BJ (cell line): Measurements from ENCODE around the gene TTC27. TPM values are rescaled to one million over a fixed set of nuclear protein-coding genes. Genes with fewer than 3 reads are reported as not detected.

Source experiments
- CTCF ChIA-PET: fragments of 350-600 bp; formaldehyde crosslinking; extraction: SDS; loops from one replicate; lab custom pipeline; 2021; ENCODE audit warnings: antibody characterized with exemption, inconsistent platforms; lab: Yijun Ruan, JAX
- POLR2A ChIA-PET: fragments of 300-600 bp; sonication (Branson Sonifier 250); formaldehyde crosslinking; extraction: SDS; loops from one replicate; lab custom pipeline; 2021; ENCODE audit warnings: antibody characterized with exemption; lab: Charles Lee
- DNase-seq: peaks from one replicate; pipeline ENCODE4 v3.0.0-alpha.2; 2011; ENCODE audit warnings: low read depth
- H3K27me3 ChIP-seq: 2 replicates; pipeline ENCODE4 v1.6.0; 2011; ENCODE audit warnings: low read length; ENCODE audit not compliant: control insufficient read depth, insufficient read depth
- H3K36me3 ChIP-seq: 2 replicates; pipeline ENCODE4 v1.5.1; 2011; ENCODE audit warnings: low read length; ENCODE audit not compliant: control insufficient read depth, insufficient read depth
- H3K4me3 ChIP-seq: 2 replicates; pipeline ENCODE4 v1.5.1; 2011; ENCODE audit warnings: low read depth, mild to moderate bottlenecking, control low read depth, low read length
- polyA plus RNA-seq: library from polyadenylated mRNA; depleted of rRNA; stranded (reverse); fragments of >200 nt; gene quantifications from 2 replicates; pipeline ENCODE4 v1.2.3, GENCODE V29; 2011
- TF ChIP-seq, protein P1 (sequence below): IDR thresholded peaks from 2 replicates; pipeline ENCODE4 v1.5.1; 2011; ENCODE audit warnings: low read depth, mild to moderate bottlenecking, control low read depth, inconsistent platforms, low read length, moderate library complexity; ENCODE audit not compliant: insufficient read depth

Gene TTC27
- polyA plus RNA-seq, 1 experiment: 10.4 TPM

DNA sequence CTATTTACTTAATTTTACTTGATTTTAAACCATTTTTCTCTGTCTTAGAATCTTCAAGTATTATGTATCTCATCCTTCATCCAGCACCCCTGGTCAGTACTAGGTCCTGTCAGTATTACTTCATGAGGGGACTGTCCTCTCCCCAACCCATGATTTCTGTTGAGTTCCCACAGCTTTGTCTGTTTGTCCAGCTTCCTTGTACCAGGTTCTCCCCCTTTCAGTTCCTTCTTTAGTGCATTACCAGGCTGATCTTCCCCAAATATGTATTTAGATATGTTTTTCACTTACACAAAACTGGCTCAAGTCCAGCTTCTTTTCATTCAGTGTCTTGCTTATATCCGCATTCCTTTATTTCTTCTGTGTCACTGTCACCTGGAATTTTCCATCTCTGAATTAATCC is 13.8 kb upstream of the TTC27 start:
- Histone ChIP-seq H3K27me3 (no peaks in the 10 kb centered on the region), H3K36me3 (peaks cover 9% of the 10 kb centered on the region), H3K4me3 (no peak overlapping the region)
- DNase-seq: no peak
- TF ChIP-seq, protein P1, sequence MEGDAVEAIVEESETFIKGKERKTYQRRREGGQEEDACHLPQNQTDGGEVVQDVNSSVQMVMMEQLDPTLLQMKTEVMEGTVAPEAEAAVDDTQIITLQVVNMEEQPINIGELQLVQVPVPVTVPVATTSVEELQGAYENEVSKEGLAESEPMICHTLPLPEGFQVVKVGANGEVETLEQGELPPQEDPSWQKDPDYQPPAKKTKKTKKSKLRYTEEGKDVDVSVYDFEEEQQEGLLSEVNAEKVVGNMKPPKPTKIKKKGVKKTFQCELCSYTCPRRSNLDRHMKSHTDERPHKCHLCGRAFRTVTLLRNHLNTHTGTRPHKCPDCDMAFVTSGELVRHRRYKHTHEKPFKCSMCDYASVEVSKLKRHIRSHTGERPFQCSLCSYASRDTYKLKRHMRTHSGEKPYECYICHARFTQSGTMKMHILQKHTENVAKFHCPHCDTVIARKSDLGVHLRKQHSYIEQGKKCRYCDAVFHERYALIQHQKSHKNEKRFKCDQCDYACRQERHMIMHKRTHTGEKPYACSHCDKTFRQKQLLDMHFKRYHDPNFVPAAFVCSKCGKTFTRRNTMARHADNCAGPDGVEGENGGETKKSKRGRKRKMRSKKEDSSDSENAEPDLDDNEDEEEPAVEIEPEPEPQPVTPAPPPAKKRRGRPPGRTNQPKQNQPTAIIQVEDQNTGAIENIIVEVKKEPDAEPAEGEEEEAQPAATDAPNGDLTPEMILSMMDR: no peak
- CTCF ChIA-PET: interaction anchor here (0.6 to 0.9 kb wide), 4 partner anchors 10 to 144 kb away, joined by 3 to 7 read pairs (median 4); partner anchors contain the start of gene TTC27
- POLR2A ChIA-PET: interaction anchor here (0.6 kb wide), 1 partner anchor 40 kb away, joined by 3 read pairs; no protein-coding TSS in a partner anchor

DNA sequence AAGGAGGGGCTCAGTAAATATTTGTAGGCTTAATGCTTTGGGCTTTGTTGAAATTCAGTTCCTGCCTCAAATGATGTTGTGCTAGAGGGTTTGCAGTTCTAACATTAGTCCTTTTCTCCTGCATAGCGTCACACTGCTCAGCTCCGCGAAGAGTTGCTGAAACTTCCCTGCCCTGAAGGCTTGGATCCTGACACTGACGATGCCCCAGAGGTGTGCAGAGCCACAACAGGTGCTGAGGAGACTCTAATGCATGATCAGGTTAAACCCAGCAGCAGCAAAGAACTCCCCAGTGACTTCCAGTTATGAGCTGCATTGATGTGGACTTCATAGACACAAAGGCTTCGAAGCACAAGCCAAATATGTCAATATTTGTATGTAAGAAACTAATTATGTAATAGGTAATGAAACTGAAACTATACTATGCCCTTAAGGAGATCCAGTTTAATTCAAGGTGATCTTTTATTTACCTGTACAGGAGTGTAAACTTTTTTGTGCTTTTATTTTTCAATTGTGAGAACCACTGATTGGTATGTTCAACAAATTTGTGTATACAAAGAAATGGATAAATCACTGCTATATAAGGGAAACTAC is 10.2 kb upstream of the TTC27 start:
- POLR2A ChIA-PET: no interaction called here
- Histone ChIP-seq H3K27me3 (no peaks in the 10 kb centered on the region), H3K36me3 (peaks cover 13% of the 10 kb centered on the region), H3K4me3 (no peak overlapping the region)
- TF ChIP-seq, protein P1: no peak
- CTCF ChIA-PET: no interaction called here
- DNase-seq: no peak

DNA sequence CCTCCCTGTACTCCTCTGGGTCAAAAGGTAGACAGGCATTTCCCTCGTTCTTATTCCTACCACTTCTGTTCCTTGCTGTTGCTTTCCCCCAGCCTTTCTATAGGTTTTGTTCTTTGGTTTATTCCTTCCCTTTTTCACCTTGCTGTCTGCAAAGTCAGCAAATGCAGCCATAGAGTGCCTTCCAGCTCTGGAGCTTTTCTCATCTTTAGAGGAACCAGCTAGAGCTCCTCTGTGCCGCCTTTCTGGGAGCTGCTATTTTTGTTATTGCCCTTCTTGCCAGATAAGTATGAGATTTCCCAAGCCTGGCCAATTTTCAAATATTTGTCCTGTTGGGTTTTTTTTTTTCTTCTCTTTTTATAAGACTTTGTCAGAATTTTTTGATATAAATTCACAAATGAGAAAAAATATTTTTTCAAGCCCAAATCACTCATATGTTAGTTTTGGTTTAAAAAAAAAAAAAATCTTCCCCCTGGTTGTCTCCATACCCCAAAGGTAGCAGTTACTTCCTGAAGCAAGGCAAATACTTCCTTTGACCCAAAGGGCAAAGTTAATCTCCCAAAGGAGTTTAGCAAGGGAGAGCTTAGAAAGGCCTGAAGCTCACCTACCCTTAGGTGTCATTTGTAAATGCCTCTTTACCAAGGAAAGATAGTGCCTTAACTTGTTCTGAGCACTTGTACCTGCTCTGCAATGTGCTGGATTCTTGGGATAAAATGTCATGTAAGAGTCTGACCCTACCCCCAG is 5.1 kb upstream of the TTC27 start:
- DNase-seq: no peak
- Histone ChIP-seq H3K4me3 (no peak overlapping the region), H3K27me3 (no peaks in the 10 kb centered on the region), H3K36me3 (peaks cover 9% of the 10 kb centered on the region; the same call in 1 of the 2 replicates)
- TF ChIP-seq, protein P1: no peak
- POLR2A ChIA-PET: no interaction called here
- CTCF ChIA-PET: interaction anchor here (0.6 kb wide), 1 partner anchor 961 kb away, joined by 3 read pairs; no protein-coding TSS in a partner anchor

DNA sequence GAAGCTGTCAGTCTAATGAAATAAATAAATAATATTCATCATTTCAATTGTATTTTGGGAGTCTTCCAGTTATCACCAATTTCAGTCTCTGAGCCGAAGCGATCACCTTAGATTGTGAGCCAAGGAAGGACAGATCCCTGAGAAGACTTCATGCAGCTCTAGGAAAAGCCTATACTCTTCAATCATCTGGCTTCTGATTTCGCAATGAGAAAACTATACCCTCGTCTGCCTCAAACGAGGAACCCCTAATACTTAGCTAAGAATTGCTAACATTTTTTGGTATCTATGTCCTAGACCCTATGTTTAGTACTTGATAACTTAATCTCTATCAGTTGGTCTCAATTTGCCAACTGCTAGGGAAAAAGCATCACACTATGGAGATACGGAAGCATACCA is 4.5 kb upstream of the TTC27 start:
- Histone ChIP-seq H3K27me3 (no peaks in the 10 kb centered on the region), H3K36me3 (peaks cover 9% of the 10 kb centered on the region; the same call in 1 of the 2 replicates), H3K4me3 (no peak overlapping the region)
- CTCF ChIA-PET: no interaction called here
- DNase-seq: no peak
- TF ChIP-seq, protein P1: no peak
- POLR2A ChIA-PET: no interaction called here

DNA sequence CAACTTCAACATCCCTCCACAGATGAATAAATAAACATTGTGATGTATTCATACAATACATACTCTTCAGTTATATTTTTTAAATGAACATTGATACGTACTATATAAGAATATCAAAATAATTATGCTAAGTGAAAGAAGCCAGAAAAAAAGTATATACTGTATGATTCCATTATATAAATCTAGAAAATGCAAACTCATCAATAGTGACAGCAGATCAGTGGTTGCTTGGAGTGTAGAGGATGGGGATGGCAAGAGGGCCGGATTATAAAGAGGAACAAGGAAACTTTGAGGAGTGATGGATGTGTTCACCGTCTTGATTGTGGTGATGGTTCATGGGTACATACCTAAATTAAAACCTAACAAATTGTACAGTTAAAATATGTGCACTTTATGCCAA is 3.0 kb upstream of the TTC27 start:
- POLR2A ChIA-PET: no interaction called here
- no peak for DNase-seq
- Histone ChIP-seq H3K27me3 (no peaks in the 10 kb centered on the region), H3K36me3 (peaks cover 9% of the 10 kb centered on the region; the same call in 1 of the 2 replicates), H3K4me3 (no peak overlapping the region)
- CTCF ChIA-PET: no interaction called here
- TF ChIP-seq, protein P1: no peak
